Progenitor cell of endocrine pancreas (in vitro differentiated cells): ENCODE results near the gene RPS27L. TPM values are rescaled to one million over a fixed set of nuclear protein-coding genes. Genes with fewer than 3 reads are reported as not detected.

Experiments used
- DNase-seq: peaks from one replicate; pipeline ENCODE4 v3.0.0; 2021; ENCODE audit warnings: low spot score; ENCODE audit not compliant: unreplicated experiment
- H3K27ac Mint-ChIP-seq: 2 replicates; pipeline ENCODE4 v1.8.0; 2021; ENCODE audit warnings: mild to moderate bottlenecking, moderate library complexity, mixed read lengths
- H3K27me3 Mint-ChIP-seq: 2 replicates; pipeline ENCODE4 v1.8.0; 2021; ENCODE audit warnings: mixed read lengths
- H3K36me3 Mint-ChIP-seq: 2 replicates; pipeline ENCODE4 v1.8.0; 2022; ENCODE audit warnings: mixed read lengths; ENCODE audit not compliant: insufficient read depth
- H3K4me1 Mint-ChIP-seq: 2 replicates; pipeline ENCODE4 v1.8.0; 2021; ENCODE audit warnings: low read depth, mixed read lengths
- H3K4me3 Mint-ChIP-seq: 2 replicates; pipeline ENCODE4 v1.8.0; 2021; ENCODE audit warnings: low read depth, mild to moderate bottlenecking, moderate library complexity, mixed read lengths
- H3K9me3 Mint-ChIP-seq: 2 replicates; pipeline ENCODE4 v1.8.0; 2021; ENCODE audit warnings: low read depth, mixed read lengths
- CTCF ChIP-seq: fragments of 200-600 bp; sonication (generic); IDR thresholded peaks from one replicate; pipeline ENCODE4 v1.5.0; 2021; ENCODE audit warnings: antibody characterized with exemption, mild to moderate bottlenecking; ENCODE audit not compliant: unreplicated experiment
- total RNA-seq: library from RNA; stranded (reverse); gene quantifications from 2 replicates; pipeline ENCODE4 v1.2.1, GENCODE V29; 2021

RPS27L gene
- total RNA-seq, 1 donor from 2014 or later = 129 TPM

DNA sequence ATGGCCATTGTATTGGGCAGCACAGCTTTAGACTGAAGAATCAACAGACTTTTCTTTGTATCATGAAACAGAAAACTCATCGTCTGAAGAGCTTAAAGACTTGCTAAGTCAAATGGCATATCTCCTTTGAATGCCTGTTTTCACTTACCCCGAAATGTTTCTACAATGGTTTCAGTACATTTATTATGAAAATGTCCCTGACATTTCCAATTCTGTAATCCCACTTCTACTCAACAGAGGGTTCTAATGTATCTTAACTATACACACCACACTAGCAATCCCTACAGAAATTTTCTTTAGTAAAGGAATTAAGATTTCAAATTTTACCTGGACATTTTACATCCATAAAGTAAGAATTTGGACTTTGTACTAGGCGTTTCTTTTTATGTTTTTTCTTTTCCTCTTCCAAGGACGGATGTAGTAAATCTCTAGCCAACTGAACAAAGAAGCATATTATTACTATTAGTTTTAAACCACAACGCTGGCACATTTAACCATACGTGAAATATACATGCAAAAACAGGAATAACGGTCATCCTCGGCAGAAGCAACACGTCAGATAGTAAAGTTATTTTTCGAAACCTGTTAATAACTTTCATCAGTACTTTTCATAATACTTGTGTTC, 1.1 kb downstream of the RPS27L start:
- peak overlapping the region; percentile 99 for H3K27ac Mint-ChIP-seq
- peaks cover 9% of the 10 kb centered on the region for H3K4me1 Mint-ChIP-seq
- no peaks in the 10 kb centered on the region for H3K9me3 Mint-ChIP-seq
- peaks cover 13% of the 10 kb centered on the region for H3K36me3 Mint-ChIP-seq
- DNase-seq = no peak
- TF ChIP-seq CTCF = no peak
- H3K27me3 Mint-ChIP-seq = no peaks in the 10 kb centered on the region
- peak overlapping the region; percentile 100 for H3K4me3 Mint-ChIP-seq

GRCh38 chr15:63155486-63155885, 1.8 kb downstream of the RPS27L start:
- Mint-ChIP-seq H3K4me3 (peak overlapping the region; percentile 100), H3K36me3 (peaks cover 13% of the 10 kb centered on the region), H3K27ac (peak overlapping the region; percentile 78), H3K27me3 (no peaks in the 10 kb centered on the region), H3K9me3 (no peaks in the 10 kb centered on the region), H3K4me1 (peaks cover 9% of the 10 kb centered on the region)
- no peak for TF ChIP-seq CTCF
- no peak for DNase-seq

GRCh38 chr15:63151665-63152064, 5.6 kb downstream of the RPS27L start:
- H3K4me3 Mint-ChIP-seq = no peak overlapping the region
- H3K4me1 Mint-ChIP-seq = peaks cover 9% of the 10 kb centered on the region
- no peaks in the 10 kb centered on the region for H3K9me3 Mint-ChIP-seq
- no peak overlapping the region for H3K27ac Mint-ChIP-seq
- no peak for DNase-seq
- H3K36me3 Mint-ChIP-seq = peaks cover 21% of the 10 kb centered on the region
- no peak for TF ChIP-seq CTCF
- H3K27me3 Mint-ChIP-seq = no peaks in the 10 kb centered on the region

DNA sequence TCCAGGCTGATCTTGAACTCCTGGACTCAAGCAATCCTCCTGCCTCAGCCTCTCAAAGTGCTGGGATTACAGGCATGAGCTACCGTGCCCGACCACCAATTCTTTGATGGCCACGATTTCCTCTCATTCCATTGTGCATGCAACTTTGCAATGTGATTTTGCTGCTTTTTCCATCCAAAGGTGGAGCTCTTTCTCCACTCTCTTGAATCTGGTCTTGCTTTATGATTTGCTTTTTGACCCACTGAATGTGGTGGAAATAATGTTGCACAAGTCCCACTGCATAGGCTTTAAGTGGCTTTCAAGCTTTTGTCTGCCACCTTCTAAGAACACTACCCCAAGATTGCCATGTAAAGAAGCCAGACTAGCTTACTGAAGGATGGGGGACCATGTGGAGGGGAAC, 10.6 kb downstream of the RPS27L start:
- TF ChIP-seq CTCF = no peak
- no peaks in the 10 kb centered on the region for H3K9me3 Mint-ChIP-seq
- H3K36me3 Mint-ChIP-seq = peaks cover 21% of the 10 kb centered on the region
- H3K4me3 Mint-ChIP-seq = no peak overlapping the region
- peak overlapping the region; percentile 20 for H3K27ac Mint-ChIP-seq
- DNase-seq = no peak
- H3K27me3 Mint-ChIP-seq = no peaks in the 10 kb centered on the region
- H3K4me1 Mint-ChIP-seq = no peaks in the 10 kb centered on the region

DNA sequence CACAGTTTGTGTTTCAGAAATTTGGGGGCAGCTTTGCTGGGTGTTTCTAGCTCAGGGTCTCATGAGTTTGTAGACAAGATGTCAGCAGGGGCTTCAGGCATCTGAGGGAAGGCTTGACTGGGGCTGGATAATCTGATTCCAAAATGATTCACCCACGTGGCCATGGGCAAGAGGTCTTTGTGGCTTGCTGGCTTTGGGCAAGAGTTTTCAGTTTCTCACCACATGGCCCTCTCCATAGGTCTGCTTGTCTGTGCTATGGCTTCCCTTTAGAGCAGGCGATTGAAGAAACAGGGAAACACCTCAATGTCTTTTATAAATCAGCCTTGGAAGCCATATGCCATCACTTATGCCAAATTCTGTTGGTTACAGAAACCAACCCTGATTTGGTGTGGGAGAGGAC, 11.9 kb downstream of the RPS27L start:
- H3K36me3 Mint-ChIP-seq = peaks cover 18% of the 10 kb centered on the region
- no peak overlapping the region for H3K4me3 Mint-ChIP-seq
- no peak for DNase-seq
- H3K9me3 Mint-ChIP-seq = no peaks in the 10 kb centered on the region
- H3K27ac Mint-ChIP-seq = no peak overlapping the region
- TF ChIP-seq CTCF = no peak
- no peaks in the 10 kb centered on the region for H3K4me1 Mint-ChIP-seq
- H3K27me3 Mint-ChIP-seq = no peaks in the 10 kb centered on the region
